PFSK-1 (cell line): Measurements from ENCODE around the gene GAL3ST2.

Source experiments
- FOXP2 ChIP-seq: optimal IDR thresholded peaks from 2 replicates; pipeline ENCODE3; 2011; ENCODE audit warnings: borderline replicate concordance, control low read depth, inconsistent platforms; ENCODE audit not compliant: insufficient read depth; ENCODE audit errors: extremely low read length, extremely low read depth
- POLR2AphosphoS5 ChIP-seq: IDR thresholded peaks from 2 replicates; pipeline ENCODE4 v1.6.1; 2012; ENCODE audit warnings: low read depth, mild to moderate bottlenecking, control low read depth, low read length, moderate library complexity
- REST ChIP-seq, 2 experiments: IDR thresholded peaks; 2 replicates each; pipeline versions ENCODE4 v1.6.1 to v1.8.0; 2011 to 2012; ENCODE audit warnings: low read depth in 2 of 2, low read length in 2 of 2, control low read depth in 1 of 2, inconsistent platforms in 1 of 2, mild to moderate bottlenecking in 1 of 2, moderate library complexity in 1 of 2; ENCODE audit not compliant: insufficient read depth in 1 of 2
- SIN3A ChIP-seq: IDR thresholded peaks from 2 replicates; pipeline ENCODE4 v1.6.1; 2012; ENCODE audit warnings: mild to moderate bottlenecking, low read length, moderate library complexity, borderline replicate concordance; ENCODE audit not compliant: insufficient read depth
- TAF1 ChIP-seq: IDR thresholded peaks from 2 replicates; pipeline ENCODE4 v1.6.1; 2012; ENCODE audit warnings: low read length, control low read depth, borderline replicate concordance; ENCODE audit not compliant: insufficient read depth

The GAL3ST2 gene

DNA sequence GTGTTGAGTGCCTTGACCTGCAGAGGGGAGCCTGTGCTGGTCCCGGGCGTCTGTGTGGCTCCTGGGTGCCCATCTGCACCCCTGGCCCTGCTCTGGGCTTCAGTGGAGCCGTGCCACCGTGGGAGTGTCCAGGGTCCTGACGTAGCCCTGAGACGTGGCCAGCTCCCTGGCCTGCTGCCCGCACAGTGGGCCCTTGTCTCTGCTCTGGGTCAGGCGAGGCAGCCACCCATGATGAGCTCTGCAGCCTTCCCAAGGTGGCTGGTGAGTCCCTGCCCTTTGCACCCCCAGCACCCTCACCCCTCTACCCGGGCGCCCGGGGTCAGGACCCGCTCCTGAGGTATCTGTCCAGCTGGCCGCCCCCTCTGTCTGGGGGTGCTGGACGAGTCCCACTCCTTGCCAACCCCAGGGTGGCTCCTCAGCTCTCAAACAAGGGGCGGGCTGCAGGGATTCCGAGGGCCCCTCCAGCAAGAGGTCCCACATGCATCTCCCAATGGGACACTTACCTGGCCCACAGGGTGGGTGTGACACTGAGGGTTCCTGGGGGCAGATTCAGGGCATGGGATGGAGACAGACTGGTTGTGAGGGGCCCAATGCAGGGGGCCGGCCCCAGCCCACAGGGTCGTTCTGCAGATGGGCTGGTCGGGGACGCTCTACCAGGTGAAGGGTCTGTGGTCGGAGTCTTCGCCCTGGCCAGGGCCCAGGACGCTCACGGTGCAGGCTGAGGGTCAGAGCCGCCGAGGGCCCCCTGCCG is 34.8 kb downstream of the GAL3ST2 start:
- TF ChIP-seq TAF1 (no peak), REST (IDR thresholded peaks at IDR 0.05; ENCODE audit: insufficient read depth in 1 of 2, low read depth in 2 of 2, low read length in 2 of 2) (no peak), SIN3A (no peak), FOXP2 (no peak), POLR2AphosphoS5 (no peak)

GRCh38 chr2:241811952-241812729 is 35.5 kb downstream of the GAL3ST2 start:
- TF ChIP-seq REST (IDR thresholded peaks at IDR 0.05; ENCODE audit: insufficient read depth in 1 of 2, low read depth in 2 of 2, low read length in 2 of 2) (no peak), POLR2AphosphoS5 (no peak), TAF1 (no peak), SIN3A (no peak), FOXP2 (no peak)

- TF ChIP-seq REST (IDR thresholded peaks at IDR 0.05; ENCODE audit: insufficient read depth in 1 of 2, low read depth in 2 of 2, low read length in 2 of 2), result no peak
Measured at GRCh38 chr2:241812730-241813643, 36.4 kb downstream of the GAL3ST2 start.

DNA sequence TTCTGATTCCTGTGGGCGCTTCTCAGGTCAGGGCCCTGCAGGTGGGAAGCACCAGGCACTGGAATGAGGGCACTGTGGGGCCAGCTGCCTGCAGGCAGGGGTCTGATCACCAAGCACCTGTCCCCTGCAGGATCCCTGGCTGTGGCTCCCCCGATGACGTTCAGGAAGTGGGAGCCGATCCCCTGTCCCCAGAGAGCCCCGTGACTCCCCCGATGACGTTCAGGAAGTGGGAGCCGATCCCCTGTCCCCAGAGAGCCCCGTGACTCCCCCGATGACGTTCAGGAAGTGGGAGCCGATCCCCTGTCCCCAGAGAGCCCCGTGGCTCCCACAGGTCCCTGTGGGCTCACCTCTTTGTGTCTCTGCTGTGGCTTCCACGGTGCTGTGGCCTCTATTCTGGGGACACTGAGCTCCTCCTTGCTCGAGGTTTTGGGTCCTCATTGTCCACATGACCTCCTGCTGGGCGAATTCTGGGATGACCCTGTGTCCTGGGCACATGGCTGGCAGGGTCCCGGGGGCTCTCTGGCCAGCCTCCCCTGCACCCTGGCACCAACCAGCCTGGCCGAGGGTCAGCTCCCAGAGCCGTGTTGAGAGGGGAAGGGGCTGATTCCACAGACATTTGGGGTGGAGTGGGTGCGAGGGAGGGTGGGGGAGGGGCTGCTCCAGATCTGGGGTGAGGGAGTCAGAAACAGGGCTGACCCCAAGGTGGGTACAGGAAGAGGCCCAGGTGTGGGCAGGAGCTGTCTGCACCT is 37.2 kb downstream of the GAL3ST2 start:
- no peak for TF ChIP-seq TAF1
- no peak for TF ChIP-seq REST (IDR thresholded peaks at IDR 0.05; ENCODE audit: insufficient read depth in 1 of 2, low read depth in 2 of 2, low read length in 2 of 2)
- TF ChIP-seq POLR2AphosphoS5, result no peak
- no peak for TF ChIP-seq SIN3A
- no peak for TF ChIP-seq FOXP2
